GM03348 (cell line): Measurements from ENCODE around the gene DNTT.
A peak's percentile ranks its signal among the peaks of the same experiment; 100 is the strongest.

ENCODE experiments used
- DNase-seq: peaks from one replicate; pipeline ENCODE4 v3.0.0; 2012; ENCODE audit warnings: low spot score

Gene DNTT

DNA sequence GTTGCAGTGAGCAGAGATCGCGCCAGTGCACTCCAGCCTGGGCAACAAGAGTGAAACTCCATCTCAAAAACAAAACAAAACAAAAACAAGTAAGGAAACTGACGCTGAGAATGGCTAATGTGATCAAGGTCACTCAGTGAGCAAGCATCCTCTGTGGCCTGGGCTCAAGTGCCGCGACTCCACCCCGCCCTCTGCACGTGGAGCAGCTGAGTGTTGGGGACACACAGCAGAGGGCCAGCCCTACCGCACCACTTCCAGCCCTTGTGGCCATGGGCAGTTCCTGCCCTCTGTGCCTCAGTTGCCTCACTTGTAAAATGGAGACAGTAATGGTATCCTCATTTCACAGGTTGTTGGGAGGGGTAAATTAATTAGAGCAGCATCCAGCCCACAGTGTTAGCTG lies 75.5 kb downstream of the DNTT start:
- DNase-seq: no peak

DNA sequence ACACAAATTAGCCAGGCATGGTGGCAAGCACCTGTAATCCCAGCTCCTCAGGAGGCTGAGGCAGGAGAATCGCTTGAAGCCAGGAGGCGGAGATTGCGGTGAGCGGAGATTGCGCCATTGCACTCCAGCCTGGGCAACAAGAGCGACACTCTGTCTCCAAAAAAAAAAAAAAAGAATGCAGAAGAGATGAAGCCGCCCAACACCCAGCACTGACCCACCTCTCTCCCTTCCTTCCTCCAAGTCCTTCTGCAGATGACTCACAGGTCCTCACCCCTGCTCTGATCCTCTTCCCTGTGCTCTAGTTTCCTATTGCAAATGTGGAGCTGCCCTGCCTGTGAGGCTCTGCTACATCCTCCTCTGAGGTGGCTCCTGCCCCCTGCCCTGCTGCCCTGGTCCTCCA lies 76.6 kb downstream of the DNTT start:
- DNase-seq: peak; percentile 46

DNA sequence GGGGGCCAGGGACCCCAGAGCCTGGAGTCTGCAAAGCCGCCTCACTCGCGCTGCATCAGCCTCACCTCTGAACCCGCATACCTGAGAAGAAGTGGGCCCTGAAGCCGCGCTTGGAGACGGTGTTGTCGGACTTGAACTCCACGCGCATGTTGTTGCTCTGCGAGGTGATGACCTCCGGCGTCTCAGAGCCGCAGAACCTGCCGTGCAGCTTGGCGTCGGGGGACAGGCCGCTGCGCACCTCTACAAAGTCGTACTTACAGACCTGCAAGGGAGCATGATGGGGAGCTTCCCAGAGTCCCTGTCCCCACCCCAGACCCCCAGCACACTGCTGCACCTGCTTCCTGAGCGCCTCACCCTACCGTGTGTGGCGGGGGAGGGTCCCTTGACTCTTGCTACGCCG lies 80.3 kb downstream of the DNTT start:
- no peak for DNase-seq

DNA sequence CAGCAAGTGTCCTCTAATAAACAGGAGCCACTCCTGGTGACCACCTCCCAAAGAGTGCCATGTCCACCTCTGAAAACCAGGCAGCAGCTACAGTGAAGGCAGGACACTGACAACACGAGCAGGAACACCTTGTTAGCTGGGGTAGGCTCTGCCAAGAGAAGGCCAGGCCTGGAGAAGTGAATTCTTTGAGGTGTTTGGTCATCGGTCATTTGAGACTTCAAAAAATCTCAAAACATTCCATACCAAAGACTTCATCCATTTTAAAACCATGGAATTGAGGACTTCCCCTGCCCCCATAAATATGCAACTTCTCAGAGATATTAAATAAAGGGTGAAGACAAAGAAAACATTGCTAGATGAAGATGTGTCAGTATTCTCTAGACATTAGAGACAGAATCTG lies 82.9 kb downstream of the DNTT start:
- peak; percentile 73 for DNase-seq

DNA sequence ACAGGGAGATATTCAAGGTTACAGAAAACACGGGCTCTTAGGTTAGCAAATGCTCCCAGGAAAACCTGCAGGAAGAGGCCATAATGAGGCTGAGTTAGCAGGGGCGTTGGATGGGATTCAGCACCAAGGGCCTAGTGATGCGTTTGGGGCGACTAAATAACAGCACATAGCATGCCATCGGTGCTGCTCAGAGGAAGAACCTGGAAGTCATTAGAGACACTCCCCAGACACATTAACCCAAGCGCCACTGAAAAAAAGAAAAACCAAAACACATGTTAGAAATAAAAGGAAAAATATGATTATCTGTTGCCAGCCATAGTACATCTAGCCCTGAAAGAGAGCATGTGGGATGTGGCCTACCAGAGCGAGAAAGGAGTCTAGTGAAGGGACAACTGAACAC lies 83.4 kb downstream of the DNTT start:
- peak; percentile 59 for DNase-seq
